Measurements from ENCODE around the gene ETV7. TPM values are rescaled to one million over a fixed set of nuclear protein-coding genes. Genes with fewer than 3 reads are reported as not detected.

ETV7 gene
- total and polyA plus RNA-seq, 2 of the 13 experiments (the other 11 are each of a cell fraction or from before 2014, with no cell fraction given) = not detected

DNA sequence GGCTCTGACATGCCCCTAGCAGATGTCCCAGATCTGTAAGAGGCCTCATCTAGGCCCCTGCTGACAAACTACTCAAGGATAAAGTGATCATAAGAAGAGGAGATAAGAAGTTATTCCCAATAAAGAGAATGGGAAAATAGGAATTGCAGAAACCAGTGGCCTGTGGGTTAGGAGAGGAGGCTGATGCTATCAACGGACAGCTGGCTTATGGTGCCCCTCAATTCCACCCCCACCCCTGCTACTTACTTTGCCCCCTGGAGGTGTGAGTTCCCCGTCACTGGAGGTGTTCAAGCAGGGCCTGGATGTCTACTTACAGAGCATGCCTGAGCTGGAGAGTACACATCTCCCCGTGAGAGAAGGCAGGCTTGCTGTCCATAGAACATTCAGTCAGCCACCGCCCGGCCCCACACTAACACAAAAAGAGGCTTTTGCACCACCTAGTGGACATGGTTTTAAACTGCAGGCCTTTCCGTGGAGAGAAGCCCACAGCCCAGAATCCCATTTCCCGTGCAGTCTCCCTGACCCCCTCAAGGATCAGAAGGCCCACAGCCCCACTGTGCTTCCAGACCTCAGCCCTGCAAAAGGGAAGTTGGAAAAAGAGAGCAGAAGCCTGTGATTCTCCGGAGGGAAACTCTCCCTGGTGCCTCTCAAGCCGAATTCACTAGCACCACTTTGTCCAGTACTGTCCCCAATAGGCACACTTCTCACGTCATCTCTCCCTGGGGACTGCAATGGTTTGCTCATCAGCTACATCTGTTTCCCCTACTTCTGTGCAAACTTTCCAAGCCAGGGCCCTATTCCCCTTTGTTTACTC lies 27.0 kb downstream of the ETV7 start:
- ATAC-seq (peak; percentile 92), DNase-seq (ENCODE audit: low spot score) (peak; percentile 82), FAIRE-seq (peak; percentile 79)
- no TSS peak for BruUV-seq (replicated peaks)
- Histone ChIP-seq H3K27me3 (ENCODE audit: control insufficient read depth in 1 of 2, insufficient read depth in 2 of 2, low read length in 2 of 2) (0 out of 5 replicates have a peak, but pooled peaks cover 0 to 2% of the 10 kb centered on the region in 2 experiments), H3K9ac (ENCODE audit: insufficient read depth, low read depth, low read length) (no peak overlapping the region), H3K27ac (ENCODE audit: extremely low read length, insufficient read depth, low read length) (no peak overlapping the region), H3K79me2 (ENCODE audit: insufficient read depth, low read length) (no peaks in the 10 kb centered on the region), H3K9me3 (ENCODE audit: low read length) (no peaks in the 10 kb centered on the region), H4K20me1 (ENCODE audit: insufficient read depth, low read length) (no peaks in the 10 kb centered on the region), H3K4me1 (ENCODE audit: insufficient read depth, low read length) (peaks cover 23% of the 10 kb centered on the region), H2AFZ (ENCODE audit: low read length) (no peak overlapping the region), H3K36me3 (replicated peaks in 1 of 2; ENCODE audit: control insufficient read depth in 1 of 2, insufficient read depth in 2 of 2, low read length in 2 of 2) (no peaks in the 10 kb centered on the region), H3K4me3 (replicated peaks in 1 of 3; ENCODE audit: insufficient read depth in 1 of 3, low read depth in 2 of 3, low read length in 3 of 3) (no peak overlapping the region), H3K4me2 (ENCODE audit: low read depth, low read length) (peak overlapping the region; percentile 36; the same call in 1 of the 2 replicates)
- ChIA-PET POLR2A (interaction anchor here (0.7 kb wide), 1 partner anchor 234 kb away, joined by 3 read pairs; no protein-coding TSS in a partner anchor), CTCF (ENCODE audit: low intra/inter-chr PET ratio, low total read pairs) (interaction anchor here (1.3 to 4.7 kb wide), 5 partner anchors 20 to 333 kb away, joined by 3 to 100 read pairs (median 6); partner anchors contain the start of gene MAPK14)
- in situ Hi-C loops (cut with HindIII; ENCODE audit: extremely low pct_ligation_motif_present, low pct_unique_long_range_greater_than_20kb) = loop anchor here (5.0 kb wide), 2 partner anchors 58 to 233 kb away; no protein-coding TSS in a partner anchor
- intact Hi-C loops (cut with micrococcal nuclease; ENCODE audit: unreplicated experiment) = loop anchor here (1.0 kb wide), 4 partner anchors 19 to 333 kb away; partner anchors contain the start of gene MAPK14
- WGBS (ENCODE audit: low lambda C conversion rate) = 5% methylated on average over 10 of the region's 10 CpGs
- peak; percentile 95 for TF ChIP-seq STAG1 (CRISPR knock-in tag; IDR thresholded peaks at IDR 0.05)
- TF ChIP-seq ZNF12 (CRISPR knock-in tag; IDR thresholded peaks at IDR 0.05) = no peak
- TF ChIP-seq HES4 (CRISPR knock-in tag; IDR thresholded peaks at IDR 0.05; ENCODE audit: borderline replicate concordance) = 0 out of 2 replicates have a peak, but pooled peaks have one; percentile 23
- no peak for TF ChIP-seq MAFG (CRISPR knock-in tag; IDR thresholded peaks at IDR 0.05)
- no peak for TF ChIP-seq ZNF580 (CRISPR knock-in tag; IDR thresholded peaks at IDR 0.05; ENCODE audit: borderline replicate concordance, low read depth)
- TF ChIP-seq GPBP1L1 (CRISPR knock-in tag; IDR thresholded peaks at IDR 0.05) = no peak
- TF ChIP-seq ZNF335 (CRISPR knock-in tag; IDR thresholded peaks at IDR 0.05) = no peak
- TF ChIP-seq HOXA3 (CRISPR knock-in tag; IDR thresholded peaks at IDR 0.05) = peak; percentile 44
- no peak for TF ChIP-seq ZNF547 (CRISPR knock-in tag; IDR thresholded peaks at IDR 0.05)
- no peak for TF ChIP-seq CENPX (CRISPR knock-in tag; IDR thresholded peaks at IDR 0.05)
- TF ChIP-seq, protein P1, sequence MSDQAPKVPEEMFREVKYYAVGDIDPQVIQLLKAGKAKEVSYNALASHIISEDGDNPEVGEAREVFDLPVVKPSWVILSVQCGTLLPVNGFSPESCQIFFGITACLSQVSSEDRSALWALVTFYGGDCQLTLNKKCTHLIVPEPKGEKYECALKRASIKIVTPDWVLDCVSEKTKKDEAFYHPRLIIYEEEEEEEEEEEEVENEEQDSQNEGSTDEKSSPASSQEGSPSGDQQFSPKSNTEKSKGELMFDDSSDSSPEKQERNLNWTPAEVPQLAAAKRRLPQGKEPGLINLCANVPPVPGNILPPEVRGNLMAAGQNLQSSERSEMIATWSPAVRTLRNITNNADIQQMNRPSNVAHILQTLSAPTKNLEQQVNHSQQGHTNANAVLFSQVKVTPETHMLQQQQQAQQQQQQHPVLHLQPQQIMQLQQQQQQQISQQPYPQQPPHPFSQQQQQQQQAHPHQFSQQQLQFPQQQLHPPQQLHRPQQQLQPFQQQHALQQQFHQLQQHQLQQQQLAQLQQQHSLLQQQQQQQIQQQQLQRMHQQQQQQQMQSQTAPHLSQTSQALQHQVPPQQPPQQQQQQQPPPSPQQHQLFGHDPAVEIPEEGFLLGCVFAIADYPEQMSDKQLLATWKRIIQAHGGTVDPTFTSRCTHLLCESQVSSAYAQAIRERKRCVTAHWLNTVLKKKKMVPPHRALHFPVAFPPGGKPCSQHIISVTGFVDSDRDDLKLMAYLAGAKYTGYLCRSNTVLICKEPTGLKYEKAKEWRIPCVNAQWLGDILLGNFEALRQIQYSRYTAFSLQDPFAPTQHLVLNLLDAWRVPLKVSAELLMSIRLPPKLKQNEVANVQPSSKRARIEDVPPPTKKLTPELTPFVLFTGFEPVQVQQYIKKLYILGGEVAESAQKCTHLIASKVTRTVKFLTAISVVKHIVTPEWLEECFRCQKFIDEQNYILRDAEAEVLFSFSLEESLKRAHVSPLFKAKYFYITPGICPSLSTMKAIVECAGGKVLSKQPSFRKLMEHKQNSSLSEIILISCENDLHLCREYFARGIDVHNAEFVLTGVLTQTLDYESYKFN (CRISPR knock-in tag; conservative IDR thresholded peaks at IDR 0.05) = no peak
- TF ChIP-seq RFXAP (CRISPR knock-in tag; IDR thresholded peaks at IDR 0.05; ENCODE audit: borderline replicate concordance) = peak; percentile 57; the same call in 1 of the 2 replicates
- TF ChIP-seq, protein P2, sequence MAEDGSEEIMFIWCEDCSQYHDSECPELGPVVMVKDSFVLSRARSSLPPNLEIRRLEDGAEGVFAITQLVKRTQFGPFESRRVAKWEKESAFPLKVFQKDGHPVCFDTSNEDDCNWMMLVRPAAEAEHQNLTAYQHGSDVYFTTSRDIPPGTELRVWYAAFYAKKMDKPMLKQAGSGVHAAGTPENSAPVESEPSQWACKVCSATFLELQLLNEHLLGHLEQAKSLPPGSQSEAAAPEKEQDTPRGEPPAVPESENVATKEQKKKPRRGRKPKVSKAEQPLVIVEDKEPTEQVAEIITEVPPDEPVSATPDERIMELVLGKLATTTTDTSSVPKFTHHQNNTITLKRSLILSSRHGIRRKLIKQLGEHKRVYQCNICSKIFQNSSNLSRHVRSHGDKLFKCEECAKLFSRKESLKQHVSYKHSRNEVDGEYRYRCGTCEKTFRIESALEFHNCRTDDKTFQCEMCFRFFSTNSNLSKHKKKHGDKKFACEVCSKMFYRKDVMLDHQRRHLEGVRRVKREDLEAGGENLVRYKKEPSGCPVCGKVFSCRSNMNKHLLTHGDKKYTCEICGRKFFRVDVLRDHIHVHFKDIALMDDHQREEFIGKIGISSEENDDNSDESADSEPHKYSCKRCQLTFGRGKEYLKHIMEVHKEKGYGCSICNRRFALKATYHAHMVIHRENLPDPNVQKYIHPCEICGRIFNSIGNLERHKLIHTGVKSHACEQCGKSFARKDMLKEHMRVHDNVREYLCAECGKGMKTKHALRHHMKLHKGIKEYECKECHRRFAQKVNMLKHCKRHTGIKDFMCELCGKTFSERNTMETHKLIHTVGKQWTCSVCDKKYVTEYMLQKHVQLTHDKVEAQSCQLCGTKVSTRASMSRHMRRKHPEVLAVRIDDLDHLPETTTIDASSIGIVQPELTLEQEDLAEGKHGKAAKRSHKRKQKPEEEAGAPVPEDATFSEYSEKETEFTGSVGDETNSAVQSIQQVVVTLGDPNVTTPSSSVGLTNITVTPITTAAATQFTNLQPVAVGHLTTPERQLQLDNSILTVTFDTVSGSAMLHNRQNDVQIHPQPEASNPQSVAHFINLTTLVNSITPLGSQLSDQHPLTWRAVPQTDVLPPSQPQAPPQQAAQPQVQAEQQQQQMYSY (CRISPR knock-in tag; IDR thresholded peaks at IDR 0.05) = no peak
- no peak for TF ChIP-seq JUN (CRISPR knock-in tag; IDR thresholded peaks at IDR 0.05)
